ENCODE data around the gene ZNF23.

ZNF23 gene

DNA sequence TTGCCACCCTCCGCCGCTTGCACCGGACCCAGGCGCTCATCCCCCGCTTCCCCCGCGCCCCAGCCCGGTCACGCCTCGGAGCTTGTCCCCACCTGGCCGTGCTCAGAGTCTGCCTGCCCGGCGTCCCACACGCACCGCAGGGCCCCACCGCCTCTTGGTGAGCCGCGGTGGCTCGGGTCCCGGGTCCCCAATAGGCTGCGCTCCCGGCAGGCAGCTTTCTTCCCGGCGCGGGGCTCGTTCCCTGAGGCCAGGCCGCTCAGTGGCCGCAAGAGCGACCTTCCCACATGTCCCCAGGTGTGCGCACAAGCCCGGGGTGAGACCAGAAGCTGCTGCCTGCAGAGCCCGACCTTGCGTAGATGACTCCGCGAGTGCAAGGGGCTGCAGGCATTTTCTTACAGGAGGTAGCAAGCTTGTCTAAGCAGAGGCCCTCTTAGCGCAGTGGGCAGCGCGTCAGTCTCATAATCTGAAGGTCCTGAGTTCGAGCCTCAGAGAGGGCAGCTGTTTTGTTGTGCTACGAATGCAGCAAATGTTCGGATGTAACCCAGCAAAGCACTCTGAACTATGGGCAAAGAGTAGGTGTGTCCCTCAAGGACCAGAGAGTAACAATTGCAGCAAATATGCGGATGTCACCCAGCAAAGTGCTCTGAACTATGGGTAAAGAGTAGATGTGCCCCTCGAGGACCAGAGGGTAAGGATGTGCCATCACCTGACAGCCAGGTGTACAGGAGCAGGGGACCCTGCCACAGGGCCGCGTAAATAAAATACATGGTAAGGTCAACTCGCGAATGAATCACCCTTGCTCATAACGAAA lies 35.8 kb downstream of the ZNF23 start:
- no peak for DNase-seq

- no peak for DNase-seq
Observed at GRCh38 chr16:71425746-71426068, 36.3 kb downstream of the ZNF23 start.

- no peak for DNase-seq
Observed at GRCh38 chr16:71424626-71425025, 37.4 kb downstream of the ZNF23 start.

DNA sequence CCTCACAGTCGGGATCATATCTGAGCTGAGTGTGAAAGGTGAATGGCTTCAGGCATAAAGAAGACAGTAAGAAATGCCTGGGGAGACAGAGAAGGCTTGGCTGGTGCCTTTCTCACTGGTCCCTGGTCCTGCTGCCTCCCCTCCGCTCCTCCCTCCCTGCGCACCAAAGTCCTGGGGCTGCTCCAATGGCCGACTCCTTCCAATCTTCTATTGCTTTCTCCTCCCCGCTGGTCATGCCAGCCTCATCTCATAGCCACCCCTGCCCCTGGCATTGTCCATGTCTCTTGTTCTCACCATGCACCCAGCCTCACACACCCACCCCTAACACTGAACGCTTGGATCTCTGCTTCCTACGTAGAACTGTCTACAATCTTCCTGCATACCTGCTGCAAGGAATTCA lies 38.2 kb downstream of the ZNF23 start:
- no peak for DNase-seq

GRCh38 chr16:71423016-71423415 lies 39.0 kb downstream of the ZNF23 start:
- no peak for DNase-seq

DNA sequence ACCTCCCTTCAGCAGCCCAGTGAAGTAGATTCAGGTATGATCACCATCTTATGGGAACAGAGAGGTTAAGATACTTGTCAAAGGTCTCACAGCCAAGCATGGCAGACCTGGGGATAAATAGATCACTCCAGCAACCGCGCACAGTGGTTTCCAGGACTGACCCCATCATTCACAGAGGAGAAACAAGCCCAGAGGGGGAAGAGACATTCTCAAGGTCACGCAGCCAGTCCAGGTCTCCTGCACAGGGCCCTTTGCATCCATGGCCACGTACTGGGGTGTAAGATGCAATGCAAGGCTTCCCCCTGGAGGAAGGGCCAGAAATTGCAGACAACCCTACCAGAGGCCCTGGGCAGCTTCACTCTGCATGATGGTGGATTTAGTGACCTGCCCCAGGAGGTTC lies 40.1 kb downstream of the ZNF23 start:
- DNase-seq, result no peak

DNA sequence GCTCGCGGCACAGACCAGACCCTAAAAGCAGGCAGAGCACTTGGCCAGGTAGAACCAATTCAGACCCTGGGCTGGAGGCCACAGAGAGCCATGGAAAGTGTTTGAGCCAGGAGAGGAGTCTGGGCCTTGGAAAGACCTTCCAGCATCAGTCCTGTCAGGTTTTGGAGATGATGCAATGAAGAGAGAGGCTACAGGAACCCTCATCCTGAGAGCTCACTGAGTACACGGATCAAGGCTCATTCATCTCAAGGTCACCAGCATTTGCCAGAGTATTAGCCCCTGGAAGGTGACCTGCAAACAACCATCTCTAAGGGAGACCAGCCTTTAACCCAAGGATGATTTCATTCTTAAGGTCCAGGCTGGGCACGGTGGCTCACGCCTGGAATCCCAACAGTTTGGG lies 48.0 kb downstream of the ZNF23 start:
- no peak for DNase-seq

DNA sequence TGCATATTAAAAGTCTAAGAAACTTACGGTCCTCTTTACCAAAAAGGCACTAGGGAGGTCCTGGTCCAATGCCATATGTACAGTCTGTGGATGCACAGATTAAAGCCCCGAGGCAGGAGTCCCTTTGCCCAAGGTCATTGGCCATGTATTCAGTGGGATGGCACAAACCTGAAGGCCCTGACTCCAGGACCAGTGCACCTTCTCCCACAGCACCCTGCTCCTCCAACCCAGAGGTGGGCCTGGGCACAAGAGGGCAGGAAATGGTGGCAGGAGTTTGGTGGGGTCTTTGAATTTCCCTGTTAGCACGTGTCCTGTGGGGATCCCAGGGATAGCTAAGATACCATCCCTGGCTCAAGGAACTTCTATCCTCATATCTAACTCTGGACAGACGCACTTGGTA lies 48.7 kb downstream of the ZNF23 start:
- no peak for DNase-seq

DNA sequence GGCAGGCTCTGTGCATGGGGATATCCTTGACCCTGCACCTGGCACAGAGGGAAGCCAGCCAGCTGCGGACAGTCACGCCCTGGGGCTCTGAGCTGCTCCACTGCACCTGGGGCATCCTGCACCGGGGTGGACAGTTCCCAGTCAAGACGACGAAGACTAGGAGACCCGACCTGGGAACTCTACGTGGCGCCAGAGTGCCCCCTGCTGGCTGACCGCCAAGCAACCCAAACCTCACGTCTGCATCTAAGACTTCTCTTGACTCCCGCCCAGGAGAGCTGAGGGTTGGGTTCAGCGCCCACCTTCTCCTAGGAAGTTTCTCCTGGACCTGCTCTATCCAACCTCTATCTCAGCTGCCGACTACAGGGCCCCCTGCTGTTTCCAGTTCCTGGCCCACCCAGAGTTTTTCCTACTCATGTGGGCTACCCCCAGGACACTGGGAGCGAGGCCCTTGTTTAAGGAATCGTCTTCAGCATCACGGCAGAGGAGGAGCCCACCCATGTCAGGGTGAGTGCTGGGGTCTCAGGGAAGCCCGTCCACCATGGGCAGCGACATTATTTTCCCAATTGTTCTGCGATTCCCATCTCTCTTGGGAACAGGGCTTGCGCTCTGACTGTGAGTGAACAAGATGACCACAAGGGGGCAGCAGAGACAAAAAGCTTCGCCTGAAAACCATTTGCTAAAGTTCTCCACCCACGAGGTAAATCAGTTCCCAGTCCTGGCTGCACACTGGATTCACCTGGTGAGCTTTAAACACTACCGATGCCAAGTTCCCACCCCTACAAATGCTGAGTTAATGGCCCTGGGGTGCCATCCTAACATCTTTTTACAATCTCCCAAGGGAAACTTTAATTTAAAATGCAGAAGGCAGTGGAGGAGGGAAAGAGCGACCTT lies 49.5 kb downstream of the ZNF23 start:
- peak; percentile 46 for DNase-seq

DNA sequence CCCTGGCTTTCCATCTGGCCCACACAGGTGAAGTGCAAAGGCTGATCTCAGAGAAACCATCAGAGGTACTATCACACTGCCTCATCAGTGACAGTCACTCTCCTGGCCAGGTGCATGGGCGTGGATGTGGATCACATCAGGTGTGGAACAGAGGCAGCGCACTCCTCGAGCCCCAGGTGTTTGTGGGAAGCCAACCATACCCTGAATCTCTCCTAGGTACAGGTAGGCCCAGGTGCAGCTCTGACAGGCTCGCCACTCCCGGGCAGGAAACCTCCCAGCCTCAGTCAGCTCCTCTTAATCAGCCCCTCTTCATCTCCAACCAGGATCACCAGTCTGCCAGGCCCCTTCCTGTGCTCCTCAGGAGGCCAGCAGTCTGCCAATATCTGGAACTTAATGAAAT lies 51.9 kb downstream of the ZNF23 start:
- no peak for DNase-seq

DNA sequence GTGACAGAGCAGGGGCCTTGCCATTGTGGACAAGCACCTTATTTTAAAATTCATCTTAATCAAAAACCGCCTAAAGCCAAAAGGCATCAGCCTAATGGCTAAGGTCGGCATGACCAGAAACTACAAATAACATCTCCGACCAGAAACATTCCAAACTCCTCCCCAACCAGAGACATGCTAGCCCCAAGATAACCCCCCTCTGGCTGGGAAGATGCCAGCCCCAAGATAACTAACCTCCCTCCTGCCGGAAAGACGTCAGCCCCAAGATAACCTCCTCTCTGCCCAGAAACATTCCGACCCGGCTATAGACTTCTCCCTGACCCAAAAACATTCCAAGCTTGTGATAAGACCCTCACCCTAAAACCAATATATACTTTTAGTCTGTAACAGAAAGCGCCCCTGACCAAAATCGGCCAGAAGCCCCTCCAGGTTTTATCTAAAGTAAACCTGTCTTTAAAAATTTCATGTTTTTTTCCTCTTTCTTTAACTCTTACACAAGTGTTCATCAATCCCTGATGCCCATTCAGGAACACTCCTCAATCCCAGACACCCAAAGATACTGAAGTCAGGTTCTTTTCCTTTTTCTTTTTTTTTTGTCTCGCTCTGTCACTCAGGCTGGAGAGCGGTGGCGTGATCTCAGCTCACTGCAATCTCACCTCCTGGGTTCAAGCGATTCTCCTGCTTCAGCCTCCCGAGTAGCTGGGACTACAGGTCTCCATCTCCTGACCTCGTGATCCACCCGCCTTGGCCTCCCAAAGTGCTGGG lies 52.9 kb downstream of the ZNF23 start:
- DNase-seq, result no peak

- DNase-seq, result no peak
Observed at GRCh38 chr16:71408536-71408935, 53.5 kb downstream of the ZNF23 start.

GRCh38 chr16:71407731-71408130 lies 54.3 kb downstream of the ZNF23 start:
- no peak for DNase-seq

GRCh38 chr16:71406724-71407123 lies 55.3 kb downstream of the ZNF23 start:
- DNase-seq, result no peak

DNA sequence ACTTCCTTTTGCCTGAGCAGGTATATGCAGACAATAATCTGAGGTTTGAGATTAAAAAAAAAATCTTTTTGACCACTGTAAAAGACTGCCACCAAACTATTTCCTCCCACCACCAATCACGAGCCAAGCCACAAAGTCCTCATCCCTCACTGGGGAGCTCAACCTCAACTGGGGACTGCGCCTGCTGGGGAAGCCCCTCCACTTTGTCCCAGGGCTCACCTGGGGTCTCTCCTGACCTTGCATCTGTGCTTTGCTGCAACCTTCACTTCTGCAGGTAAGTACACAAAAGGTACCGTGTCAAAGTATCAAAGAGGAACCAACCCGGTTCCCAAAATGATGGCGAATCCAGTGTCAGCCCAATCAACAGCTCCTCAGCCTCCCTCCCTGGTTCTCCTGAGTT lies 55.7 kb downstream of the ZNF23 start:
- DNase-seq, result no peak

- DNase-seq, result no peak
Observed at GRCh38 chr16:71404364-71404763, 57.7 kb downstream of the ZNF23 start.

DNA sequence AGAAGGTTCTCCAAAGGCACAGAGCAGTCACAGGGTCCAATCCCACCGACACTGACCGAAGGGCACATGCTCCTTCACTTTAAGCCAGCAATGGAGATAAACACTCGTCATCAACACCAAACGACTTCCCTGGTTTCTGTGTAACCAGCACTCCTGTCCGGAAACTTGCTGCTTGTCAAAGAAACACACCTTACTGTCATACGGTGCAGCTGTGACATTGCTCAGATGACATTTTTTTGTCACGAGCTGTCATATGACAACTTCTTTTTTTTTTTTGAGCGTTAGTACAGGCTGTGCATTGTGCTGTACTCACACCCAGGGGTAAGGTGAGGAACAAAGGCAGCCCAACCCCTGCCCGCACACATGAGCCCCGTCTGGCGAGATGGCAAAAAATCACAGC lies 59.4 kb downstream of the ZNF23 start:
- DNase-seq, result no peak

DNA sequence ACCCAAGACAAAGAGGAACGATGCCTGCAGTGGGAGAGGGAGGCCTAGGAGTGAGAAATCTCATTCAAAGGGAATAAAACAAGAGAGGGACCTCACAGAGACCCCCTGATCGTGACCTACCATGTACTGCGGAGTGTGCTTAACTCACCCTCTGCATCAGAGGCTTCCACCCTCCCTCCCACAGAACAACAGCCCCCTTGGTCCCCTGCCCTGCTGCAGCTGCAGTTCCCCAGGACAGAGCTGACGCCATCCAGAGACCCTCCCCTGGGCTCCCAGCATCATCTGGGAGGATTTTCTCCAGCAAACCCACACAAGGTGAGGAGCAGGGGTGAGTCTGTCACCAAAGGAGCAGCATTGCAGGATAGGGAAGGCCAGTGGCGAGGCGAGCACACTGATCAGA lies 60.0 kb downstream of the ZNF23 start:
- DNase-seq, result no peak

GRCh38 chr16:71399801-71400563 lies 62.1 kb downstream of the ZNF23 start:
- DNase-seq, result no peak
